GM19043 (cell line): ENCODE measurements around the gene ZNF30.
"Not testable (repeated sequence)": the region's sequence is repeated elsewhere in the genome, so short reads cannot be mapped to it uniquely, and the experiment has no call there.

ENCODE experiments used
- ATAC-seq: cut with Tn5 transposase; IDR thresholded peaks from one replicate; pipeline ENCODE4 v1.9.1; 2021; ENCODE audit warnings: low read depth; ENCODE audit not compliant: unreplicated experiment

ZNF30 gene

GRCh38 chr19:34985249-34986022 is 58.7 kb downstream of the ZNF30 start:
- no peak for ATAC-seq

- no peak for ATAC-seq
Observed at GRCh38 chr19:34988119-34988518, 61.4 kb downstream of the ZNF30 start.

- no peak for ATAC-seq
Observed at GRCh38 chr19:34989298-34989697, 62.6 kb downstream of the ZNF30 start.

GRCh38 chr19:34990578-34991192 is 64.0 kb downstream of the ZNF30 start:
- no peak for ATAC-seq

GRCh38 chr19:34991542-34992333 is 65.0 kb downstream of the ZNF30 start:
- ATAC-seq = no peak

GRCh38 chr19:34992582-34992981 is 65.9 kb downstream of the ZNF30 start:
- ATAC-seq = not testable (repeated sequence)

- no peak for ATAC-seq
Observed at GRCh38 chr19:34994286-34994642, 67.6 kb downstream of the ZNF30 start.
